Neural crest cell (in vitro differentiated cells): ENCODE results near the gene ADAMTS18. TPM values are rescaled to one million over a fixed set of nuclear protein-coding genes. Genes with fewer than 3 reads are reported as not detected.

Source experiments
- DNase-seq: peaks from one replicate; pipeline ENCODE4 v3.0.0; 2021; ENCODE audit warnings: low read depth, mixed read lengths, low spot score
- H3K27ac Mint-ChIP-seq: one replicate; pipeline ENCODE4 v1.8.0; 2021; ENCODE audit warnings: mild to moderate bottlenecking, mixed read lengths; ENCODE audit not compliant: unreplicated experiment
- H3K27me3 Mint-ChIP-seq: 2 replicates; pipeline ENCODE4 v1.8.0; 2021; ENCODE audit warnings: low read depth, mild to moderate bottlenecking, mixed read lengths
- H3K36me3 Mint-ChIP-seq: 2 replicates; pipeline ENCODE4 v1.8.0; 2021; ENCODE audit warnings: low read depth, mild to moderate bottlenecking, mixed read lengths
- H3K4me1 Mint-ChIP-seq: 2 replicates; pipeline ENCODE4 v1.8.0; 2021; ENCODE audit warnings: mixed read lengths
- H3K4me3 Mint-ChIP-seq: one replicate; pipeline ENCODE4 v1.8.0; 2021; ENCODE audit warnings: mild to moderate bottlenecking, mixed read lengths
- H3K9me3 Mint-ChIP-seq: 2 replicates; pipeline ENCODE4 v1.8.0; 2021; ENCODE audit warnings: mixed read lengths
- CTCF ChIP-seq: fragments of 200-600 bp; sonication (generic); conservative IDR thresholded peaks from 2 replicates; pipeline ENCODE4 v1.5.0; 2021; ENCODE audit warnings: antibody characterized with exemption, mild to moderate bottlenecking
- total RNA-seq: library from RNA; stranded (reverse); gene quantifications from 2 replicates; pipeline ENCODE4 v1.2.1, GENCODE V29; 2021

The ADAMTS18 gene
- total RNA-seq, 1 donor from 2014 or later = 0.12 TPM

- peaks cover 3% of the 10 kb centered on the region for H3K9me3 Mint-ChIP-seq
- no peak for DNase-seq
- peaks cover 4% of the 10 kb centered on the region for H3K27me3 Mint-ChIP-seq
- no peak overlapping the region for H3K27ac Mint-ChIP-seq
- TF ChIP-seq CTCF = no peak
- H3K4me1 Mint-ChIP-seq = no peaks in the 10 kb centered on the region
- H3K4me3 Mint-ChIP-seq = no peak overlapping the region
- H3K36me3 Mint-ChIP-seq = peaks cover 3% of the 10 kb centered on the region
Observed at GRCh38 chr16:77402672-77403071, 32.2 kb downstream of the ADAMTS18 start.

GRCh38 chr16:77402118-77402517, 32.7 kb downstream of the ADAMTS18 start:
- H3K27ac Mint-ChIP-seq = no peak overlapping the region
- H3K4me1 Mint-ChIP-seq = no peaks in the 10 kb centered on the region
- no peak for TF ChIP-seq CTCF
- H3K36me3 Mint-ChIP-seq = peaks cover 3% of the 10 kb centered on the region
- peaks cover 3% of the 10 kb centered on the region for H3K9me3 Mint-ChIP-seq
- no peak overlapping the region for H3K4me3 Mint-ChIP-seq
- H3K27me3 Mint-ChIP-seq = peaks cover 4% of the 10 kb centered on the region
- DNase-seq = no peak

- H3K27ac Mint-ChIP-seq = no peak overlapping the region
- no peak for DNase-seq
- H3K4me1 Mint-ChIP-seq = no peaks in the 10 kb centered on the region
- H3K36me3 Mint-ChIP-seq = no peaks in the 10 kb centered on the region
- TF ChIP-seq CTCF = no peak
- H3K4me3 Mint-ChIP-seq = no peak overlapping the region
- H3K27me3 Mint-ChIP-seq = peaks cover 4% of the 10 kb centered on the region
- H3K9me3 Mint-ChIP-seq = no peaks in the 10 kb centered on the region
Observed at GRCh38 chr16:77399546-77399945, 35.3 kb downstream of the ADAMTS18 start.

GRCh38 chr16:77399066-77399465, 35.8 kb downstream of the ADAMTS18 start:
- no peaks in the 10 kb centered on the region for H3K9me3 Mint-ChIP-seq
- no peak overlapping the region for H3K27ac Mint-ChIP-seq

GRCh38 chr16:77398495-77398894, 36.3 kb downstream of the ADAMTS18 start:
- no peak overlapping the region for H3K27ac Mint-ChIP-seq
- no peak for DNase-seq
- no peak for TF ChIP-seq CTCF
- no peaks in the 10 kb centered on the region for H3K36me3 Mint-ChIP-seq
- no peaks in the 10 kb centered on the region for H3K9me3 Mint-ChIP-seq
- no peaks in the 10 kb centered on the region for H3K4me1 Mint-ChIP-seq
- no peak overlapping the region for H3K4me3 Mint-ChIP-seq
- peaks cover 7% of the 10 kb centered on the region for H3K27me3 Mint-ChIP-seq

More at GRCh38 chr16:77399066-77399465, 35.8 kb downstream of the ADAMTS18 start:
- Mint-ChIP-seq H3K27me3 (peaks cover 7% of the 10 kb centered on the region), H3K4me3 (no peak overlapping the region), H3K4me1 (no peaks in the 10 kb centered on the region), H3K36me3 (no peaks in the 10 kb centered on the region)
- no peak for DNase-seq
- no peak for TF ChIP-seq CTCF

GRCh38 chr16:77396461-77396860, 38.4 kb downstream of the ADAMTS18 start:
- Mint-ChIP-seq H3K9me3 (peaks cover 4% of the 10 kb centered on the region), H3K27ac (no peak overlapping the region), H3K4me1 (no peaks in the 10 kb centered on the region), H3K36me3 (no peaks in the 10 kb centered on the region), H3K4me3 (no peak overlapping the region), H3K27me3 (peaks cover 3% of the 10 kb centered on the region)
- DNase-seq = no peak
- TF ChIP-seq CTCF = no peak
